Hematopoietic multipotent progenitor cell treated with erythropoietin and hydrocortisone succinate and interleukin-3 and kit ligand, for 8 days (in vitro differentiated cells): ENCODE data around the gene SCN4B.

Source experiments
- DNase-seq: peaks from one replicate; pipeline ENCODE4 v3.0.0-alpha.2; 2015

Gene SCN4B

GRCh38 chr11:118128310-118128709, 24.3 kb downstream of the SCN4B start:
- no peak for DNase-seq

GRCh38 chr11:118126082-118126838, 26.4 kb downstream of the SCN4B start:
- DNase-seq, result no peak

- DNase-seq, result no peak
Observed at GRCh38 chr11:118124929-118125535, 27.6 kb downstream of the SCN4B start.

- DNase-seq, result no peak
Observed at GRCh38 chr11:118120793-118121192, 31.8 kb downstream of the SCN4B start.

- no peak for DNase-seq
Observed at GRCh38 chr11:118117790-118118601, 34.6 kb downstream of the SCN4B start.

GRCh38 chr11:118115048-118115447, 37.6 kb downstream of the SCN4B start:
- DNase-seq, result no peak

GRCh38 chr11:118114266-118114665, 38.4 kb downstream of the SCN4B start:
- no peak for DNase-seq

- DNase-seq, result no peak
Observed at GRCh38 chr11:118112711-118113430, 39.8 kb downstream of the SCN4B start.

GRCh38 chr11:118111744-118112035, 40.9 kb downstream of the SCN4B start:
- no peak for DNase-seq

- DNase-seq, result no peak
Observed at GRCh38 chr11:118111019-118111743, 41.4 kb downstream of the SCN4B start.

GRCh38 chr11:118109231-118109630, 43.4 kb downstream of the SCN4B start:
- DNase-seq, result no peak

- no peak for DNase-seq
Observed at GRCh38 chr11:118108513-118108912, 44.1 kb downstream of the SCN4B start.

- DNase-seq, result no peak
Observed at GRCh38 chr11:118106789-118107335, 45.8 kb downstream of the SCN4B start.

GRCh38 chr11:118105657-118106305, 46.8 kb downstream of the SCN4B start:
- DNase-seq, result no peak

- no peak for DNase-seq
Observed at GRCh38 chr11:118104491-118104890, 48.1 kb downstream of the SCN4B start.

GRCh38 chr11:118102721-118103261, 49.8 kb downstream of the SCN4B start:
- DNase-seq, result peak; percentile 81

- DNase-seq, result no peak
Observed at GRCh38 chr11:118100691-118101232, 51.9 kb downstream of the SCN4B start.

GRCh38 chr11:118099838-118100556, 52.6 kb downstream of the SCN4B start:
- no peak for DNase-seq

GRCh38 chr11:118098996-118099837, 53.4 kb downstream of the SCN4B start:
- DNase-seq, result no peak
